GM19193 (cell line): ENCODE measurements around the gene EGFL8.

Source experiments
- POLR2A ChIP-seq: IDR thresholded peaks from 4 replicates; pipeline ENCODE4 v1.6.1; 2011; ENCODE audit not compliant: insufficient read depth, insufficient read length; ENCODE audit errors: extremely low read depth

EGFL8 gene

GRCh38 chr6:32164295-32164694, at the start of gene EGFL8:
Gene EGFL8, plus strand, starts transcription at chr6:32164595. Its CDS starts 1,571 bp downstream, at chr6:32166166.
- TF ChIP-seq POLR2A, result no peak

GRCh38 chr6:32114796-32115195, 49.6 kb upstream of the EGFL8 start:
- no peak for TF ChIP-seq POLR2A

- no peak for TF ChIP-seq POLR2A
These were observed 48.8 kb upstream of the EGFL8 start for GRCh38 chr6:32115623-32116022.

- TF ChIP-seq POLR2A, result no peak
These were observed 47.7 kb upstream of the EGFL8 start for GRCh38 chr6:32116674-32117073.

- no peak for TF ChIP-seq POLR2A
These were observed 46.9 kb upstream of the EGFL8 start for GRCh38 chr6:32117461-32117860.

- TF ChIP-seq POLR2A, result no peak
These were observed 45.4 kb upstream of the EGFL8 start for GRCh38 chr6:32118782-32119628.

- TF ChIP-seq POLR2A, result no peak
These were observed 43.8 kb upstream of the EGFL8 start for GRCh38 chr6:32120573-32121059.

- TF ChIP-seq POLR2A, result no peak
These were observed 40.7 kb upstream of the EGFL8 start for GRCh38 chr6:32123681-32124080.

GRCh38 chr6:32126880-32127279, 37.5 kb upstream of the EGFL8 start:
- no peak for TF ChIP-seq POLR2A

GRCh38 chr6:32127409-32127716, 37.0 kb upstream of the EGFL8 start:
- TF ChIP-seq POLR2A, result no peak

- TF ChIP-seq POLR2A, result peak; percentile 78
These were observed 36.4 kb upstream of the EGFL8 start, which contains the start of gene ATF6B for GRCh38 chr6:32127717-32128592. Gene ATF6B, minus strand, starts transcription at chr6:32128246. Its CDS starts 39 bp downstream, at chr6:32128207.

GRCh38 chr6:32128751-32129296, 35.6 kb upstream of the EGFL8 start:
- no peak for TF ChIP-seq POLR2A

GRCh38 chr6:32129297-32130088, 34.9 kb upstream of the EGFL8 start:
- TF ChIP-seq POLR2A, result no peak

- no peak for TF ChIP-seq POLR2A
These were observed 32.9 kb upstream of the EGFL8 start for GRCh38 chr6:32131439-32131948.

- no peak for TF ChIP-seq POLR2A
These were observed 32.3 kb upstream of the EGFL8 start for GRCh38 chr6:32132110-32132509.

- no peak for TF ChIP-seq POLR2A
These were observed 30.6 kb upstream of the EGFL8 start for GRCh38 chr6:32133786-32134185.
